ENCODE results near the gene ABCB4.

DNA sequence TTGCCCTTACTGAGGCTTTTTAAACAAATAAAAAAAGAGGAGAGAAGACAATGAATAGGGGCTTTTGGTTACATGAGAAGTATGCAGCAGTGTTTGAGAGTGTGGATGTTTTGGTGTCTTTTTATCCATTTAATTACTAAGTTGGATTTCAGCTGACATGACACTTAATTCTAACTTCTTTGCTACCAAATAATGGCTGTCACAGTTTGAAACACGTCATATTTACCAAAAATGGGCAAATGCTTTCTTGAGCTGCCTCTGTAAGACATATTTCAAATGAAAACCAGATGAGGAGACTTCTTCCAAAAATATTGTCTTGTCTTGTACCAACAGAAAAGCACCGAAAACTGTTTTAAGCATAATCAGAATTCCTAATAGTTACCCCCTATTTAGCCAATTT, 4.0 kb downstream of the ABCB4 start:
- TF ChIP-seq YY1 (IDR thresholded peaks at IDR 0.05; ENCODE audit: insufficient read depth, insufficient read length) (no peak), SUZ12 (IDR thresholded peaks at IDR 0.05; ENCODE audit: extremely low read depth, insufficient read depth, insufficient read length) (no peak)

Data from NT2/D1 (cell line).